Heart right ventricle (tissue), 16 donors: ENCODE results near the gene PIBF1. TPM values are rescaled to one million over a fixed set of nuclear protein-coding genes. Genes with fewer than 3 reads are reported as not detected.

ENCODE experiments used
- ATAC-seq, 8 donors: fragments of 200-7000 bp; cut with Tn5 transposase; one replicate each; pipeline ENCODE4 v1.9.1; 2020; ENCODE audit warnings: mild to moderate bottlenecking in 8 of 8, moderate library complexity in 8 of 8, moderate number of reproducible peaks in 1 of 8
- DNase-seq, 2 donors: peaks; one replicate each; pipeline ENCODE4 v3.0.0-alpha.2; 2020
- H3K27ac ChIP-seq, 10 donors: fragments of 200-600 bp; sonication (generic) in 2 of 10; one replicate each; pipeline versions ENCODE4 v1.5.0 to v1.8.0; 2020 to 2022; ENCODE audit warnings: mild to moderate bottlenecking in 3 of 10
- H3K27me3 ChIP-seq, 7 donors: fragments of 200-600 bp; one replicate each; pipeline ENCODE4 v1.8.0; 2021 to 2022; ENCODE audit warnings: mild to moderate bottlenecking in 2 of 7
- H3K36me3 ChIP-seq, 9 donors: fragments of 200-600 bp; sonication (generic) in 1 of 9; one replicate each; pipeline versions ENCODE4 v1.5.0 to v1.8.0; 2020 to 2022; ENCODE audit warnings: mild to moderate bottlenecking in 2 of 9
- H3K4me1 ChIP-seq, 9 donors: fragments of 200-600 bp; sonication (generic) in 1 of 9; one replicate each; pipeline versions ENCODE4 v1.5.0 to v1.8.0; 2020 to 2022; ENCODE audit warnings: mild to moderate bottlenecking in 4 of 9
- H3K4me3 ChIP-seq, 10 donors: fragments of 200-600 bp; sonication (generic) in 2 of 10; one replicate each; pipeline versions ENCODE4 v1.5.0 to v1.8.0; 2020 to 2022; ENCODE audit warnings: mild to moderate bottlenecking in 7 of 10, moderate library complexity in 2 of 10
- H3K9me3 ChIP-seq, 11 donors: fragments of 200-600 bp in 10 of 11; sonication (generic) in 2 of 11; one replicate each; pipeline versions ENCODE4 v1.5.0 to v1.8.0; 2013 to 2022; ENCODE audit warnings: mild to moderate bottlenecking in 2 of 11, control low read depth in 1 of 11, moderate library complexity in 1 of 11
- CTCF ChIP-seq, 9 donors: fragments of 200-600 bp; sonication (generic) in 2 of 9; IDR thresholded peaks; one replicate each; pipeline versions ENCODE4 v1.5.0 to v1.8.0; 2021 to 2022; ENCODE audit warnings: antibody characterized with exemption in 9 of 9, mild to moderate bottlenecking in 5 of 9, moderate library complexity in 1 of 9
- WGBS, 2 donors: extraction: QIAGEN DNeasy Blood & Tissue Kit; methylation state at CpG; one replicate each; pipeline ENCODE4 v1.1.7; 2013; ENCODE audit warnings: inconsistent platforms in 1 of 2; 5-methylcytosine and 5-hydroxymethylcytosine counted together
- intact Hi-C, 10 donors: fragments of 100-400 bp; cut with DNase I; formaldehyde crosslinking; loops; one replicate each; pipeline versions ENCODE4 v1.11.1 to v1.14.2; 2022
- polyA plus RNA-seq, 2 donors: library from polyadenylated mRNA; stranded (reverse); fragments of 200-250 nt; gene quantifications; one replicate each; pipeline ENCODE4 v1.2.3, GENCODE V29; 2013
- total RNA-seq, 10 donors: library from RNA; stranded (reverse); fragmentation: NEBNext Ultra II Directional in 3 of 10; extraction: Animal tissue kit (Norgen Biotek cat#: 25700) in 3 of 10; gene quantifications; one replicate each; pipeline versions ENCODE4 v1.2.1 to v1.2.4, GENCODE V29; 2021 to 2023
- donor health status: Arrhythmogenic right ventricular cardiomyopathy.
- donor health status: ischemic (EF 13 %, LVEDD 7.1; RV severe dilation, severe dysfunction).
- donor health status: healthy with polysubstance abuse.
- donor health status: DM: no; HTN: yes; CAD: no.
- donor health status: DM: no; HTN: no; CAD: no.
- donor health status: ischemic (EF 25% LVEDD 6.9; RV normal size, moderate dysfunction).
- donor health status: ischemic (EF 25% LVEDD 5.7; RV mildly dilated, moderate dysfunction).
- donor health status: healthy.
- donor health status: DM: yes; HTN: yes; CAD: no.
- donor health status: Ischemic cardiomyopathy.
- donor health status: ischemic (EF 35%, LVEDD 5.7; RV mildly dilated, moderate dysfunction).
- donor health status: nonischemic (EF 11% LVEDD 7.7; RV severe dilation, severe dysfunction).
- donor health status: DM: yes; HTN: yes; CAD: no.
- donor health status: PGD.
- donor health status: ischemic (EF 29% LVEDD 5.4; RV normal size, mild dysfunction).
- donor health status: nonischemic (EF 23%, LVEDD 6.1; RV moderate dilation, normal function).

PIBF1 gene
- total and polyA plus RNA-seq, 12 donors, result 7.5 to 20.9 (median 16.7) TPM

- DNase-seq (no peak), ATAC-seq (no peak)
- H3K4me1 ChIP-seq, result no peaks in the 10 kb centered on the region
- no peak overlapping the region for H3K27ac ChIP-seq
- intact Hi-C loops, result no loop called here
- TF ChIP-seq CTCF (IDR thresholded peaks at IDR 0.05), result no peak
- H3K4me3 ChIP-seq, result no peak overlapping the region
- 39 to 45% methylated on average over 2 of the region's 2 CpGs for WGBS, 2 donors
- peaks cover 0 to 13% (median 0%) of the 10 kb centered on the region in 11 donors for H3K9me3 ChIP-seq
- H3K27me3 ChIP-seq, result no peaks in the 10 kb centered on the region
- H3K36me3 ChIP-seq, result peaks cover 0 to 17% (median 0%) of the 10 kb centered on the region in 9 donors
These were observed 102.2 kb downstream of the PIBF1 start for GRCh38 chr13:72884101-72884500.

- H3K9me3 ChIP-seq, result peaks cover 0 to 9% (median 0%) of the 10 kb centered on the region in 11 donors
- no peak for TF ChIP-seq CTCF (IDR thresholded peaks at IDR 0.05)
- WGBS, 2 donors, result 85 to 89% methylated on average over 5 of the region's 5 CpGs
- no peak overlapping the region for H3K4me3 ChIP-seq
- no peak overlapping the region for H3K27ac ChIP-seq
- H3K36me3 ChIP-seq, result peaks cover 0 to 4% (median 0%) of the 10 kb centered on the region in 9 donors
- ATAC-seq (no peak), DNase-seq (no peak)
- intact Hi-C loops, result no loop called here
- no peaks in the 10 kb centered on the region for H3K27me3 ChIP-seq
- H3K4me1 ChIP-seq, result no peaks in the 10 kb centered on the region
These were observed 104.5 kb downstream of the PIBF1 start for GRCh38 chr13:72886272-72887067.

- no peak overlapping the region for H3K27ac ChIP-seq
- H3K9me3 ChIP-seq, result no peaks in the 10 kb centered on the region
- WGBS, 2 donors, result 92 to 98% methylated on average over 1 of the region's 1 CpG
- no peaks in the 10 kb centered on the region for H3K27me3 ChIP-seq
- ATAC-seq (no peak), DNase-seq (no peak)
- intact Hi-C loops, result no loop called here
- peaks cover 0 to 8% (median 0%) of the 10 kb centered on the region in 9 donors for H3K4me1 ChIP-seq
- no peak for TF ChIP-seq CTCF (IDR thresholded peaks at IDR 0.05)
- no peak overlapping the region for H3K4me3 ChIP-seq
- peaks cover 0 to 11% (median 0%) of the 10 kb centered on the region in 9 donors for H3K36me3 ChIP-seq
These were observed 107.6 kb downstream of the PIBF1 start for GRCh38 chr13:72889495-72889894.

- H3K4me1 ChIP-seq, result peaks cover 0 to 8% (median 0%) of the 10 kb centered on the region in 9 donors
- WGBS, 2 donors, result 93 to 94% methylated on average over 2 of the region's 2 CpGs
- no peak for TF ChIP-seq CTCF (IDR thresholded peaks at IDR 0.05)
- DNase-seq, result no peak
- ATAC-seq, result no peak
- no peak overlapping the region for H3K27ac ChIP-seq
- H3K36me3 ChIP-seq, result peaks cover 0 to 18% (median under 1%) of the 10 kb centered on the region in 9 donors
- H3K27me3 ChIP-seq, result no peaks in the 10 kb centered on the region
- no peak overlapping the region for H3K4me3 ChIP-seq
- intact Hi-C loops, result no loop called here
- H3K9me3 ChIP-seq, result no peaks in the 10 kb centered on the region
These were observed 108.6 kb downstream of the PIBF1 start for GRCh38 chr13:72890546-72890945.
